Measurements from ENCODE around the gene GNPTG.

The GNPTG gene

GRCh38 chr16:1311738-1312466 is 39.8 kb upstream of the GNPTG start:
- no peak overlapping the region for H3K4me3 ChIP-seq (ENCODE audit: low read depth, low read length)
- H3K18ac ChIP-seq (ENCODE audit: low read length) = no peak overlapping the region
- peak overlapping the region; percentile 55 for H3K9ac ChIP-seq (ENCODE audit: low read length)
- no CpG with 5 or more reads among the region's 35 CpGs for WGBS (ENCODE audit: extremely low coverage, insufficient coverage, insufficient read length)
- no peak overlapping the region for H3K27ac ChIP-seq (ENCODE audit: low read depth, low read length)
- peaks cover 6% of the 10 kb centered on the region for H3K79me1 ChIP-seq (ENCODE audit: low read length)
- H3K14ac ChIP-seq (ENCODE audit: low read length) = no peak overlapping the region
- H3K9me3 ChIP-seq (ENCODE audit: insufficient read depth, low read depth, low read length) = no peaks in the 10 kb centered on the region
- no peak overlapping the region for H2AK5ac ChIP-seq (ENCODE audit: low read length)
- H3K4me2 ChIP-seq (ENCODE audit: low read length) = peak overlapping the region; percentile 85
- H3K36me3 ChIP-seq (ENCODE audit: control insufficient read depth in 1 of 2, insufficient read depth in 2 of 2, low read length in 2 of 2) = peaks cover 46 to 50% of the 10 kb centered on the region in 2 experiments
- no peak overlapping the region for H2BK12ac ChIP-seq (ENCODE audit: low read length)
- H4K91ac ChIP-seq (ENCODE audit: low read depth, low read length) = no peak overlapping the region
- no peak overlapping the region for H4K8ac ChIP-seq (ENCODE audit: low read depth, low read length)
- H2BK120ac ChIP-seq (ENCODE audit: insufficient read depth, low read length, poor library complexity) = no peak overlapping the region
- peaks cover 11 to 13% of the 10 kb centered on the region in 2 experiments for H3K4me1 ChIP-seq (ENCODE audit: control insufficient read depth in 1 of 2, insufficient read depth in 2 of 2, low read length in 2 of 2)
- no peak overlapping the region for H3K23ac ChIP-seq (ENCODE audit: low read length)
- H4K12ac ChIP-seq (ENCODE audit: low read depth, low read length) = no peak overlapping the region
- no peak overlapping the region for H2AFZ ChIP-seq (ENCODE audit: insufficient read depth, low read length, poor library complexity)
- H2BK5ac ChIP-seq (ENCODE audit: low read depth, low read length, poor library complexity) = no peak overlapping the region
- H3K79me2 ChIP-seq (ENCODE audit: control insufficient read depth, insufficient read depth, low read length, poor library complexity) = peaks cover 46% of the 10 kb centered on the region
- DNase-seq = no peak
- peak overlapping the region; percentile 96 for H3K4ac ChIP-seq (ENCODE audit: low read depth, low read length)
- no peaks in the 10 kb centered on the region for H3K27me3 ChIP-seq (ENCODE audit: insufficient read depth, low read length)

DNA sequence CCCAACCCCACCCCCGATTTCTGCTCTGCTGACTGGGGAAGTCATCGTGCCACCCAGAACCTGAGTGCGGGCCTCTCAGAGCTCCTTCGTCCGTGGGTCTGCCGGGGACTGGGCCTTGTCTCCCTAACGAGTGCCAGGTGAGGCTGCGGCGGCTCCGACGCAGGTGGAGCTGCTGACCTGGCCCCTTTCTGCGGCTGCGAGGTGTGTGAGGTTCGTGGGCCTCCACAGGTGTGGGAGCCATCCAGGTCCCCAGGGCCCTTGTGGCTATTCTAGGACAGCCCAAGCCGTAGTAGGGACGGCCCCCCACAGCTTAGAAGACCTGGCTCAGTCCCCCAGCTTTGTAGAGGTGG is 39.3 kb upstream of the GNPTG start:
- Histone ChIP-seq H2BK12ac (ENCODE audit: low read length) (no peak overlapping the region), H3K9ac (ENCODE audit: low read length) (peak overlapping the region; percentile 17), H3K79me1 (ENCODE audit: low read length) (peaks cover 6% of the 10 kb centered on the region), H2AK5ac (ENCODE audit: low read length) (no peak overlapping the region), H3K4me3 (ENCODE audit: low read depth, low read length) (no peak overlapping the region), H2BK120ac (ENCODE audit: insufficient read depth, low read length, poor library complexity) (no peak overlapping the region), H3K18ac (ENCODE audit: low read length) (no peak overlapping the region), H3K27ac (ENCODE audit: low read depth, low read length) (no peak overlapping the region), H3K9me3 (ENCODE audit: insufficient read depth, low read depth, low read length) (no peaks in the 10 kb centered on the region), H3K79me2 (ENCODE audit: control insufficient read depth, insufficient read depth, low read length, poor library complexity) (peaks cover 46% of the 10 kb centered on the region), H3K23ac (ENCODE audit: low read length) (no peak overlapping the region), H3K27me3 (ENCODE audit: insufficient read depth, low read length) (no peaks in the 10 kb centered on the region), H4K91ac (ENCODE audit: low read depth, low read length) (no peak overlapping the region), H3K4me1 (ENCODE audit: control insufficient read depth in 1 of 2, insufficient read depth in 2 of 2, low read length in 2 of 2) (peaks cover 11 to 13% of the 10 kb centered on the region in 2 experiments), H4K8ac (ENCODE audit: low read depth, low read length) (no peak overlapping the region), H4K12ac (ENCODE audit: low read depth, low read length) (no peak overlapping the region), H2BK5ac (ENCODE audit: low read depth, low read length, poor library complexity) (no peak overlapping the region), H3K4ac (ENCODE audit: low read depth, low read length) (peak overlapping the region; percentile 96), H3K36me3 (ENCODE audit: control insufficient read depth in 1 of 2, insufficient read depth in 2 of 2, low read length in 2 of 2) (peaks cover 49 to 54% of the 10 kb centered on the region in 2 experiments), H3K4me2 (ENCODE audit: low read length) (no peak overlapping the region), H2AFZ (ENCODE audit: insufficient read depth, low read length, poor library complexity) (no peak overlapping the region), H3K14ac (ENCODE audit: low read length) (no peak overlapping the region)
- WGBS (ENCODE audit: extremely low coverage, insufficient coverage, insufficient read length) = no CpG with 5 or more reads among the region's 16 CpGs
- no peak for DNase-seq

DNA sequence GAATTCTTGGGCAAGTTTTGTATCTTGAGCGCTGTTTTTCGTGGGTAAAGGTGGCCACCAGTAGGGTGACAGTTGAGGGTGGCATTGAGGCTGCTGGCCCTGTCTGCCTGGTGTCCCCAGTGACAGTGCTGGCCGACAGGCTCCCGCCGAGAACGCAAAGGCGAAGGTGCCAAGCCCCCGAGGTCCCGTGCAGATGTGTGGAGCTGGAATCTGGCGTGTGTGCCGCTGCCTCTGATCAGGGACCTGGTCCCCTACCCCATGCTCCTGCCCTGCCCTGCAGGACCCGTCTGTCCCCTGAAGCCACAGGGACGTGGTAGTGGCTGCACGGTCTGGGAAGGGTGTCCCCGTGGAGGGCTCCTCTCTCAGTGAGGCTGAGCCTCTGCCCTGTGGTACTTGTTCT is 38.8 kb upstream of the GNPTG start:
- no peak overlapping the region for H4K12ac ChIP-seq (ENCODE audit: low read depth, low read length)
- H3K79me2 ChIP-seq (ENCODE audit: control insufficient read depth, insufficient read depth, low read length, poor library complexity) = peaks cover 46% of the 10 kb centered on the region
- no peak overlapping the region for H4K8ac ChIP-seq (ENCODE audit: low read depth, low read length)
- no peak overlapping the region for H4K91ac ChIP-seq (ENCODE audit: low read depth, low read length)
- WGBS (ENCODE audit: extremely low coverage, insufficient coverage, insufficient read length) = no CpG with 5 or more reads among the region's 15 CpGs
- no peak overlapping the region for H3K14ac ChIP-seq (ENCODE audit: low read length)
- H3K27me3 ChIP-seq (ENCODE audit: insufficient read depth, low read length) = no peaks in the 10 kb centered on the region
- no peak overlapping the region for H2AFZ ChIP-seq (ENCODE audit: insufficient read depth, low read length, poor library complexity)
- H3K36me3 ChIP-seq (ENCODE audit: control insufficient read depth in 1 of 2, insufficient read depth in 2 of 2, low read length in 2 of 2) = peaks cover 53 to 59% of the 10 kb centered on the region in 2 experiments
- no peak overlapping the region for H2BK5ac ChIP-seq (ENCODE audit: low read depth, low read length, poor library complexity)
- no peak overlapping the region for H3K27ac ChIP-seq (ENCODE audit: low read depth, low read length)
- no peak overlapping the region for H3K4me2 ChIP-seq (ENCODE audit: low read length)
- no peaks in the 10 kb centered on the region for H3K9me3 ChIP-seq (ENCODE audit: insufficient read depth, low read depth, low read length)
- no peak overlapping the region for H2AK5ac ChIP-seq (ENCODE audit: low read length)
- H3K23ac ChIP-seq (ENCODE audit: low read length) = no peak overlapping the region
- no peak overlapping the region for H3K4me3 ChIP-seq (ENCODE audit: low read depth, low read length)
- H2BK120ac ChIP-seq (ENCODE audit: insufficient read depth, low read length, poor library complexity) = no peak overlapping the region
- H3K79me1 ChIP-seq (ENCODE audit: low read length) = peaks cover 6% of the 10 kb centered on the region
- H3K18ac ChIP-seq (ENCODE audit: low read length) = no peak overlapping the region
- H3K4me1 ChIP-seq (ENCODE audit: control insufficient read depth in 1 of 2, insufficient read depth in 2 of 2, low read length in 2 of 2) = peaks cover 11 to 13% of the 10 kb centered on the region in 2 experiments
- no peak overlapping the region for H2BK12ac ChIP-seq (ENCODE audit: low read length)
- peak overlapping the region; percentile 96 for H3K4ac ChIP-seq (ENCODE audit: low read depth, low read length)
- no peak for DNase-seq
- H3K9ac ChIP-seq (ENCODE audit: low read length) = no peak overlapping the region

DNA sequence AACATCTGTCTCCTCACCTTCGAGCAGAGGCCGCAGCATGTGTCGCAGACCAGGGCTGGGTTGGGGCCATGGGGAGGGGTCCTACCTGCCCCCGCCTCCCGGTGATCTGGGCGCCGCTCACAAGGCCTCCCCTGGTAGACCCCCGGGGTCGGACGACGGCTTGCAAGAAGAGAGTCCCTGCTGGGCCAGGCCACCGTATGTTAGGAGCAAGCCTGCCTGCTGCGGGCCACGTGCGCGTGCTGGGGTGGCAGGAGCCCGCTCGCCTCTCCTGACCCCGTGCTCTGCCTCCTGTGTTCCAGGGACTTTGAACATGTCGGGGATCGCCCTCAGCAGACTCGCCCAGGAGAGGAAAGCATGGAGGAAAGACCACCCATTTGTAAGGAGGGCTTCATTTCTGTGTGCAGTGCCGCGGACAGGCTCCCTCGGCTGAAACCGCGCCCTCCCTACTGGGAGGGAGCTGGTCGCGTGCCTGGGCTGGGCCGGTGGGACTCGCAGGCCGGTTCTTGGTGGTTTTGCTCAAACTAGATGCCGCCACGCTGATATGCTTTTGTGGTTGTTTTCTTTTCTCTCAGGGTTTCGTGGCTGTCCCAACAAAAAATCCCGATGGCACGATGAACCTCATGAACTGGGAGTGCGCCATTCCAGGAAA is 37.9 kb upstream of the GNPTG start:
- no peak overlapping the region for H4K8ac ChIP-seq (ENCODE audit: low read depth, low read length)
- H3K4me2 ChIP-seq (ENCODE audit: low read length) = no peak overlapping the region
- no peak overlapping the region for H2AFZ ChIP-seq (ENCODE audit: insufficient read depth, low read length, poor library complexity)
- H3K79me2 ChIP-seq (ENCODE audit: control insufficient read depth, insufficient read depth, low read length, poor library complexity) = peaks cover 44% of the 10 kb centered on the region
- H3K23ac ChIP-seq (ENCODE audit: low read length) = no peak overlapping the region
- no CpG with 5 or more reads among the region's 38 CpGs for WGBS (ENCODE audit: extremely low coverage, insufficient coverage, insufficient read length)
- no peak overlapping the region for H3K9ac ChIP-seq (ENCODE audit: low read length)
- H3K27ac ChIP-seq (ENCODE audit: low read depth, low read length) = no peak overlapping the region
- H3K4me3 ChIP-seq (ENCODE audit: low read depth, low read length) = no peak overlapping the region
- H3K4ac ChIP-seq (ENCODE audit: low read depth, low read length) = peak overlapping the region; percentile 86
- no peak overlapping the region for H3K14ac ChIP-seq (ENCODE audit: low read length)
- H2BK120ac ChIP-seq (ENCODE audit: insufficient read depth, low read length, poor library complexity) = no peak overlapping the region
- H4K12ac ChIP-seq (ENCODE audit: low read depth, low read length) = no peak overlapping the region
- no peak overlapping the region for H4K91ac ChIP-seq (ENCODE audit: low read depth, low read length)
- no peak overlapping the region for H3K18ac ChIP-seq (ENCODE audit: low read length)
- H3K27me3 ChIP-seq (ENCODE audit: insufficient read depth, low read length) = no peaks in the 10 kb centered on the region
- H3K9me3 ChIP-seq (ENCODE audit: insufficient read depth, low read depth, low read length) = no peaks in the 10 kb centered on the region
- peaks cover 63 to 68% of the 10 kb centered on the region in 2 experiments for H3K36me3 ChIP-seq (ENCODE audit: control insufficient read depth in 1 of 2, insufficient read depth in 2 of 2, low read length in 2 of 2)
- no peak overlapping the region for H2BK5ac ChIP-seq (ENCODE audit: low read depth, low read length, poor library complexity)
- H2AK5ac ChIP-seq (ENCODE audit: low read length) = no peak overlapping the region
- peaks cover 11 to 13% of the 10 kb centered on the region in 2 experiments for H3K4me1 ChIP-seq (ENCODE audit: control insufficient read depth in 1 of 2, insufficient read depth in 2 of 2, low read length in 2 of 2)
- no peak for DNase-seq
- H3K79me1 ChIP-seq (ENCODE audit: low read length) = peaks cover 3% of the 10 kb centered on the region
- no peak overlapping the region for H2BK12ac ChIP-seq (ENCODE audit: low read length)
